ENCODE data around the gene WWC1. TPM values are rescaled to one million over a fixed set of nuclear protein-coding genes. Genes with fewer than 3 reads are reported as not detected.

The WWC1 gene
- total RNA-seq, 1 experiment from 2014 or later, result 29.4 TPM

GRCh38 chr5:168446983-168447619, 155.7 kb downstream of the WWC1 start:
- no TSS peak for BruUV-seq (replicated peaks)
- TF ChIP-seq POLR2AphosphoS5 (IDR thresholded peaks at IDR 0.05; ENCODE audit: low read depth, low read length) (no peak), SIN3A (IDR thresholded peaks at IDR 0.05; ENCODE audit: borderline replicate concordance, insufficient read depth, low read depth, low read length) (no peak), TCF7L2 (IDR thresholded peaks at IDR 0.05; ENCODE audit: low read depth, low read length) (no peak), REST (IDR thresholded peaks at IDR 0.05; ENCODE audit: insufficient read depth in 1 of 2, low read depth in 2 of 2, low read length in 1 of 2) (no peak), CTCF (IDR thresholded peaks at IDR 0.05) (no peak)
- Histone ChIP-seq H3K9me3 (ENCODE audit: control insufficient read depth, insufficient read depth, low read depth, low read length) (no peaks in the 10 kb centered on the region), H3K4me1 (ENCODE audit: control insufficient read depth, insufficient read depth, low read length) (no peaks in the 10 kb centered on the region), H3K27ac (ENCODE audit: low read length) (no peak overlapping the region), H3K4me3 (ENCODE audit: low read depth in 2 of 2, low read length in 2 of 2) (no peak overlapping the region), H3K27me3 (ENCODE audit: control insufficient read depth, insufficient read depth, low read length) (no peaks in the 10 kb centered on the region), H3K36me3 (ENCODE audit: control insufficient read depth, insufficient read depth, low read length) (no peaks in the 10 kb centered on the region)
- intact Hi-C loops (cut with micrococcal nuclease; ENCODE audit: unreplicated experiment), result no loop called here
- in situ Hi-C loops (cut with HindIII; ENCODE audit: low pct_unique_long_range_greater_than_20kb, low sequenced_read_pairs), result no loop called here
- DNase-seq (ENCODE audit: low read depth, low spot score) (no peak), ATAC-seq (no peak)
- ChIA-PET POLR2A (no interaction called here), CTCF (no interaction called here)

DNA sequence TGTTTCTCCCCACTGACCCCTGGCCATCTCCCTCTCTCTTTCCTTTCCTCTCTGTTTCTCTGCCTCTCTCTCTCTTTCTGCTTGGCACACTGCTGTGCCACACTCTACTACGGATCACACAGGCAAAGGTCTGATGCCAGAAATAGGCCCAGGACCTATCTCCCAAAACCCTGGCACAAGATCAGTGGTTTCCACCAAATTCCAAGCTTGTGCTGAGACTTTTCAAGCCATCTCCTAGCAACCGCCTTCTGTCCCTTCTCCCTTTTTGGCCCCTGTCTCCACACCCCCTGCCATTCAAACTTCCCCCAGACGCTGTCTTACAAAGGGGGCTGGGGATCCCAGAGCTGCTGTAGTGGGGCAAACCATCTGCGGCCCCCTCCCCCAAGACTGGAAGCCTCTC, 156.4 kb downstream of the WWC1 start:
- Histone ChIP-seq H3K4me1 (ENCODE audit: control insufficient read depth, insufficient read depth, low read length) (no peaks in the 10 kb centered on the region), H3K9me3 (ENCODE audit: control insufficient read depth, insufficient read depth, low read depth, low read length) (no peaks in the 10 kb centered on the region), H3K27ac (ENCODE audit: low read length) (no peak overlapping the region), H3K36me3 (ENCODE audit: control insufficient read depth, insufficient read depth, low read length) (no peaks in the 10 kb centered on the region), H3K4me3 (ENCODE audit: low read depth in 2 of 2, low read length in 2 of 2) (no peak overlapping the region), H3K27me3 (ENCODE audit: control insufficient read depth, insufficient read depth, low read length) (no peaks in the 10 kb centered on the region)
- ATAC-seq (no peak), DNase-seq (ENCODE audit: low read depth, low spot score) (no peak)
- CTCF ChIA-PET, result no interaction called here
- POLR2A ChIA-PET, result no interaction called here
- no peak for TF ChIP-seq TCF7L2 (IDR thresholded peaks at IDR 0.05; ENCODE audit: low read depth, low read length)
- no peak for TF ChIP-seq CTCF (IDR thresholded peaks at IDR 0.05)
- TF ChIP-seq REST (IDR thresholded peaks at IDR 0.05; ENCODE audit: insufficient read depth in 1 of 2, low read depth in 2 of 2, low read length in 1 of 2), result no peak
- no peak for TF ChIP-seq POLR2AphosphoS5 (IDR thresholded peaks at IDR 0.05; ENCODE audit: low read depth, low read length)
- no peak for TF ChIP-seq SIN3A (IDR thresholded peaks at IDR 0.05; ENCODE audit: borderline replicate concordance, insufficient read depth, low read depth, low read length)
- in situ Hi-C loops (cut with HindIII; ENCODE audit: low pct_unique_long_range_greater_than_20kb, low sequenced_read_pairs), result no loop called here
- intact Hi-C loops (cut with micrococcal nuclease; ENCODE audit: unreplicated experiment), result no loop called here
- BruUV-seq (replicated peaks), result no TSS peak

Data from Panc1 (cell line).